Effector memory CD4-positive, alpha-beta T cell (primary cell): ENCODE data around the gene A3GALT2.
"Not testable (repeated sequence)": the region's sequence is repeated elsewhere in the genome, so short reads cannot be mapped to it uniquely, and the experiment has no call there.

Source experiments
- DNase-seq, 3 donors: peaks; one replicate each; pipeline ENCODE4 v3.0.0-alpha.2; 2020
- H3K27ac ChIP-seq: 2 replicates; pipeline ENCODE4 v1.7.0; 2013; ENCODE audit warnings: mild to moderate bottlenecking, low read length, moderate library complexity; ENCODE audit not compliant: insufficient read depth, poor library complexity, severe bottlenecking
- H3K27me3 ChIP-seq: replicated peaks from 2 replicates; pipeline ENCODE4 v1.7.0; 2013; ENCODE audit warnings: mild to moderate bottlenecking, low read length; ENCODE audit not compliant: insufficient read depth, control insufficient read depth, poor library complexity, severe bottlenecking
- H3K36me3 ChIP-seq: 2 replicates; pipeline ENCODE4 v1.7.0; 2013; ENCODE audit warnings: mild to moderate bottlenecking, low read length, moderate library complexity; ENCODE audit not compliant: control insufficient read depth, insufficient read depth
- H3K4me1 ChIP-seq: 2 replicates; pipeline ENCODE4 v1.7.0; 2013; ENCODE audit warnings: low read length, mild to moderate bottlenecking; ENCODE audit not compliant: control insufficient read depth, insufficient read depth, poor library complexity, severe bottlenecking
- H3K4me3 ChIP-seq: 2 replicates; pipeline ENCODE4 v1.7.0; 2013; ENCODE audit warnings: low read length, low read depth, mild to moderate bottlenecking; ENCODE audit not compliant: insufficient read depth, poor library complexity, severe bottlenecking
- H3K9me3 ChIP-seq: 2 replicates; pipeline ENCODE4 v1.7.0; 2013; ENCODE audit warnings: mild to moderate bottlenecking, low read length, moderate library complexity; ENCODE audit not compliant: control insufficient read depth

The A3GALT2 gene

DNA sequence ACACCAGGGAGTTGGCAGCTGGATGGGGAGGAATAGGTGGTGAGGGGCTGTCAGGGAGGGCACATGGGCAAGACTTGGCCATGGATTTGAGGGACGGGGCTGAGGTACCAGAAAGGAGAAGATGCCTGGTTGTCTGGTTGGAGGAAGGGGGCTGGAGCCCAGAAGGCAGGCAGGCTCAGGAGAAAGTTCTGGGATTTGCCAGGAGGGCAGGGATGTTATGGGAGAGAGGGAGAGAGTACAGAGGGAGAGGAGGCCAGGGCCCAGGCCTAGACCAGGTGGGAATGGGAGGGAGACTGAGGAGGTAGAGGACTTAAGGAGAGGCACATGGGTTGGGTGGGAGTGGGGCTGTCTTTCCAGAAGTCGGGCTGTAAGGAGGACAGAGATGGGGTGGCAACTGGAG is 4.3 kb downstream of the A3GALT2 start:
- Histone ChIP-seq H3K4me3 (no peak overlapping the region), H3K9me3 (no peaks in the 10 kb centered on the region), H3K36me3 (no peaks in the 10 kb centered on the region), H3K4me1 (no peaks in the 10 kb centered on the region), H3K27ac (no peak overlapping the region), H3K27me3 (no peaks in the 10 kb centered on the region)
- DNase-seq = no peak

DNA sequence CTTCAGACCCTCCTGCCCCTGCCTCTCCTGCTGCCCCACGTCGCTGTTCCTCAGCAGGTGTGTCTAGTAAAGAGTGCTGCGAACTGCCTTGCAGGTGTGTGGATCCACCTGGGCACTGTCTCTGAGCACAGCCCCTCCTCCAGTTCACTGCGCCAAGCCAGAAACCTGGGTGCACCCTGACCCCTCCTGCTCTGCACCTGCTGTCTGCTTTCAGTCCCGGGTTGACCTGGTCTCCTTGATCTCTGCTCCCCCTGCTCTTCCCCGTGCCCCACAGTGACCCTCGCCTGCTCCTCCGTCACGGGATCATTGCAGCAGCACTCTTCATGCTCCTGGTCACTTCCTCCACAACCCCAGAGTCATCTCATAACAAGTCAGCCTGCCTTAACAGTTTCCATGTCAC is 6.5 kb downstream of the A3GALT2 start:
- H3K27ac ChIP-seq = no peak overlapping the region
- no peak overlapping the region for H3K4me3 ChIP-seq
- no peaks in the 10 kb centered on the region for H3K36me3 ChIP-seq

DNA sequence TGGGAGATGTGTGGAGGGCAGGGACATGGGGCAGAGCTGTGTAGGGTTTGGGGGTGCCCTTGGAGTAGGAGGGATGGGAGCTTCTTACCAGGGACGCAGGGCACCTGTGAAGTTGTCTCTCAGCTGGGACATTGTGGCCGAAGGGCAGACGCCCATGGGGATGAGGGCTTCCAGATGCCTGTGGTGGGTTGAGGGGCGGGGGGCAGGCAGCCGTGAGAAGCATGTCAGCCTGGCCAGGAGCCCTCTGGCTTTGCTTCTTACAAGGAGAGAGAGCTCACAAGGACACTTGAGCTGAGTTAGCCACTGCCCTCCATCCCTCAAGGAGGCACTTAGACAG is 8.5 kb downstream of the A3GALT2 start:
- Histone ChIP-seq H3K9me3 (no peaks in the 10 kb centered on the region), H3K36me3 (no peaks in the 10 kb centered on the region), H3K4me1 (no peaks in the 10 kb centered on the region), H3K27ac (no peak overlapping the region), H3K27me3 (peaks cover 5% of the 10 kb centered on the region), H3K4me3 (no peak overlapping the region)
- no peak for DNase-seq

More for the DNA sequence above, 6.5 kb downstream of the A3GALT2 start:
- DNase-seq = no peak
- no peaks in the 10 kb centered on the region for H3K27me3 ChIP-seq
- no peaks in the 10 kb centered on the region for H3K4me1 ChIP-seq
- no peaks in the 10 kb centered on the region for H3K9me3 ChIP-seq

DNA sequence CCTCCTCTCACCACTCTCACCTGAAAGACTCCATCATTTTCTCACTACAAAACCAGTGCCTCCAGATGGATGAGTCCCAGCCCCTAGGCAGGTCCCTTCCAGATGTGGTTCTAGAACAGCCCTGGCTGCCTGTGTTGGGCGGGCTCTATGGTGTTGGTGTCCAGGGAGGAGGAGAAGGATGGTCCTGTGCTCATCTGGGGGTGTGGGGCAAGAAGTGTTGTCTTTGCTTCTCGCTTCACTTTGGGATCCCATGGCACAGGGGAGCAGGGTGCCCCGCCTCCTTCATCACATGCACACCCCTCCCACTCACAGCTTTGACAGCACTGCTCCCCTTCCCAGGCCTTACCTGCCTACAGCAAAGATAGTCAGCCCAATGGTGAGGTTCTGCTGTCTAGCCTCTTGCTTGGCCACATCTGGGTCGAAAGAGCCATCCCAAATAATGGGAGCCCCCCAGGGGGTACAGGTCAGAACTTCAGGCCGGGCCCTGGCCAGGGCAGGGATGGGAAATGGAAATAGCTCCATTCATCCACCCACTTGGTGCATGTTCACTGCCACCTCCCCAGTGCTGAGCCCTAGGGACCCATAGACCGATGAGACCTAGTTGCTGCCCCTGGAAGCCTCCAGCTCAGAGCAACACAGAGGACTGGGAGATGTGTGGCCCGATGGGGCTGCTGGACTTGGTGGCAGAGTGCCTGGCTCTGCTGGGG is 9.0 kb downstream of the A3GALT2 start:
- H3K27me3 ChIP-seq = peaks cover 7% of the 10 kb centered on the region
- H3K4me3 ChIP-seq = no peak overlapping the region
- DNase-seq = no peak
- H3K36me3 ChIP-seq = no peaks in the 10 kb centered on the region
- no peaks in the 10 kb centered on the region for H3K4me1 ChIP-seq
- no peak overlapping the region for H3K27ac ChIP-seq
- H3K9me3 ChIP-seq = no peaks in the 10 kb centered on the region

DNA sequence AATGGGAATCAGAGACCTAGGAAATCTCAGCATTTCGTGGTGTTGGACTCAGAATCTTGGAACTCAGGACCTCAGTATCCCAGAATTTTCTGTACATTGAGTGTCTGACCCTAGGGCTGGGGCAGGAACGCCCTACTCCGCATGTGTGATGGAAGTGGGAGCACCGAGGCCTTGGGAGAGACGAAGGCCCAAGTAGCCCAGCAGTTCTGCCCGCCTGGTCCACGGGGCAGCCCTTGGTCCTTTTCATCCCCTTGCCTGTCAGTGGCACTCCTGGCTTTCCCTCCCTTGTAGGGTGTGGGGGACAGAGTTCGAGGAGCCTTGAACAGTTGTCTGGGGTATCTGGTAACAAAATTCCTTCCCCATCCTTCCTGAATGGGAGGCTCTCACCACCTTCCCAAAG is 10.2 kb downstream of the A3GALT2 start:
- H3K27me3 ChIP-seq = peaks cover 17% of the 10 kb centered on the region
- no peaks in the 10 kb centered on the region for H3K9me3 ChIP-seq
- no peaks in the 10 kb centered on the region for H3K36me3 ChIP-seq
- H3K27ac ChIP-seq = no peak overlapping the region
- no peak overlapping the region for H3K4me3 ChIP-seq
- DNase-seq = no peak
- no peaks in the 10 kb centered on the region for H3K4me1 ChIP-seq

DNA sequence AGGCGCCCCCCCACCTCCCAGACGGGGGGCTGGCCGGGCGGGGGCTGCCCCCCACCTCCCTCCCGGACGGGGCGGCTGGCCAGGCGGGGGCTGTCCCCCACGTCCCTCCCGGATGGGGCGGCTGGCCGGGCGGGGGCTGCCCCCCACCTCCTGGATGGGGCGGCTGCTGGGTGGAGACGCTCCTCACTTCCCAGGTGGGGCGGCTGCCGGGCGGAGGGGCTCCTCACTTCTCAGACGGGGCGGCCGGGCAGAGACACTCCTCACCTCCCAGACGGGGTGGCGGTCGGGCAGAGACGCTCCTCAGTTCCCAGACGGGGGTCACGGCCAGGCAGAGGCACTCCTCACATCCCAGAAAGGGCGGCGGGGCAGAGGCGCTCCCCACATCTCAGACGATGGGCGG is 11.5 kb downstream of the A3GALT2 start:
- not testable (repeated sequence) for H3K9me3 ChIP-seq, DNase-seq, H3K36me3 ChIP-seq, H3K4me1 ChIP-seq, H3K4me3 ChIP-seq, H3K27ac ChIP-seq
- H3K27me3 ChIP-seq = peaks cover 17% of the 10 kb centered on the region

DNA sequence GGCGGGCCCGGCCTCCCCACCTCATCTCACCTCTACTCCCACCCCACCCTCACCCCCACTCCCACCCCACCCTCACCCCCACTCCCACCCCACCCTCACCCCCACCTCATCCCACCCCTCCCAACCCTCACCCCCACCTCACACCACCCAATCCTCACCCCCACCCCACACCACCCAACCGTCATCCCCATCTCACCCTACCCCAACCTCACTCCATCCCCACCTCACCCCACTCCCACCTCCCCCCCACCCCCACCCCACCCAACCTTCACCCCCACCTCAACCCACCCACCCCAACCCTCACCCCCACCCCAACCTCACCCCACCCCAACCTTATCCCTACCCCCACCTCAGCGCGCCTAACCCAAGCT is 13.4 kb downstream of the A3GALT2 start:
- Histone ChIP-seq H3K27me3 (peaks cover 17% of the 10 kb centered on the region), H3K4me1 (no peaks in the 10 kb centered on the region), H3K36me3 (no peaks in the 10 kb centered on the region), H3K4me3 (no peak overlapping the region), H3K27ac (no peak overlapping the region), H3K9me3 (no peaks in the 10 kb centered on the region)
- no peak for DNase-seq

DNA sequence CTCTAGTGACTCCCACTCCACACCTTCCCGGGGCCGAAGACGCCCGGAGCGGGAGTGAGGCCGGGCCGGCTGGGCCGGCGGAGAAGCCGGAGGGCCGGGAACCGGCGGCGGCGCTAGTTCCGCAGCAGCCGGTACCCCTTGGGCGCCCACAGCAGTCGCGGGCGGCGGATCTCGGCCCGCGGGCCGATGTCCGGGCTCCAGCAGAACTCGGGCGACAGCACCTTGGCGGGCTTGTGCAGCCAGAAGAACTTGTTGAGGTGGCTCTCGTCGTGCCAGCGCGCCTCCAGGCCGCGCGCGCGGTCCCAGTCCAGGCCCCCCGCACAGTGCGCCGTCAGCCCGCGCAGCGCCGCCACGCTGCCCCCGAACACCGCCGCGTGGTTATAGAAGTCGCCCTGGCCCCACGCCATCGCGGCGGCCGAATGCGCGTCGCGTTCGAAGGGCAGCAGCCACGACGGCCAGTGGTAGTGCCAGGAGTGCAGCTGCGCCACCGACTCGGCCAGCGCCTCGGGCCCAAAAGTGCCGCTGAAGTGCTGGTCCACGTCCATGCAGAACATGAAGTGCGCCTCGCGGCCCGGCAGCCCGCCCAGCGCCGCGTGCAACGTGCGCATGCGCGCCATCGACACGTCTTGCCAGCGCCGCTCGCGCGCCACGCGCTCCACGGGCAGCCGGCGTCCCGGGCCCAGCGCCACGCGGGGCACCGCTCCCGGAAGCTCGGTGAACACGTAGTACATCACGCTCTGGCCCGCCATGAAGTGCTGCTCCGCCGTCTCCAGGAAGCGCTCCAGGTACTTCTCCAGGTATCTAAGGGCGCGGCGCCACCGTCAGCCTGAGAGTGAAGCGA is 14.0 kb downstream of the A3GALT2 start:
- Histone ChIP-seq H3K27me3 (peaks cover 17% of the 10 kb centered on the region), H3K27ac (no peak overlapping the region), H3K4me3 (no peak overlapping the region), H3K36me3 (no peaks in the 10 kb centered on the region), H3K9me3 (no peaks in the 10 kb centered on the region), H3K4me1 (no peaks in the 10 kb centered on the region)
- DNase-seq = no peak

DNA sequence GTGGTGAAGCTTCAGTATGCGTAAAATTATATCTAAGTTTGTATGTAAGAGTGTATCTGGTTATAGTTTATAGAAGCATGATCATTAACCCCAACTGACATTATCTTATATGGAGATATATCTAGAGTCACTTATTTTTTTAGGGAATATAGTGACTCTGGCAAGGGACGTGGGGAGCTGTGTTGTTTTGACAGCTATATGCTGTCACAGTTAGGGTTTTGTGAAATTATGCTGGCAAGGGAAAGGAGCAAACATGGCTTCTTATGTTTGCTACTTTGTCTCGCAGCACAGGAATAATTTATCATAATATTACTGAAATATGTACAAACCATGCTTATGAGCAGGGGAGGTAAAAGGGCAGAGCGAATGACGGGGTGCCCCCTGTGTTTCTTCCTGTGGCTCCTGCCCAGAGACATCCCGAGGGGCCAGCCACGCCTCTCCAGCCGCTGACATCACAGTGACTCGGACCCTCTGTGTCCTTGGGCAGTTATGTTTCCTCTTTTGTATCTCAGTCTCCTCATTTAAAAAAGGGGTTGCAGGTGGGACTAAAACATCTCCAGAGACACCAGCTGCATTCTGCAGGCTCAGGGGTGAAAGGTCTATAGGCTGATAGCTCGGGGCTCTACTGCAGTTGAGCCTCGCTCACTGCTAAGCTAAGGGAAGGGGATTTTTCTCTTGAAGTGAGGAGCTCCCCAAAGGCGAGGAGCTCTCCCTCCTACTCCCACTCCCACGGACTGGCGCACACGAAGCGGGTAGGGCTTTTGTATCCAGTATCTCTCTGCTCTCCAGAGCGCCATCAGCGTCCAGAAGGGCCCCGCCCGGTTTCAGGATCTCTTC is 14.9 kb downstream of the A3GALT2 start:
- Histone ChIP-seq H3K4me3 (no peak overlapping the region), H3K9me3 (no peaks in the 10 kb centered on the region), H3K27me3 (peaks cover 17% of the 10 kb centered on the region), H3K4me1 (no peaks in the 10 kb centered on the region), H3K27ac (no peak overlapping the region), H3K36me3 (no peaks in the 10 kb centered on the region)
- DNase-seq = no peak

DNA sequence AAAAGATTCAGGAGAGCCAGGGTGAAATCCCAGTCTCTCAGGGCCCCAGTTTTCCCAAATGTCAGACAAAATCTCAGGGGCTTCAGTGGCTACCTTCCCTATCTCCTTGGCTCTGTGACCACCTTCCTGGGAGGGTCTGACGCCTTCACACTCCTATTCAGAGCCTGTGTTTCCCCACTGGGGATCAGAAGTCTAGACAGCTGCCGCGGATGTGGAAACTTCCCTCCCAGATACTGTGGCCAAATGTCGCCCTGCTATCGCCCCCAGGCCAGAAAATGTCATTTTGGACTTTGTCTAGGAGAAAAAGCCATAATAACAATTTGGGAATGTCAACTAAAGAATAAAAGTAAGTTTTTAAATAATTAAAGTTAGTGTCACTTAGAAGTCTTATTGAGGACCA is 15.9 kb downstream of the A3GALT2 start:
- Histone ChIP-seq H3K36me3 (no peaks in the 10 kb centered on the region), H3K27me3 (peaks cover 17% of the 10 kb centered on the region), H3K4me3 (no peak overlapping the region), H3K4me1 (no peaks in the 10 kb centered on the region), H3K27ac (no peak overlapping the region), H3K9me3 (no peaks in the 10 kb centered on the region)
- no peak for DNase-seq
